GM12801 (cell line): ENCODE measurements around the gene TAS2R39.

ENCODE experiments used
- TF ChIP-seq, protein P1 (sequence below): IDR thresholded peaks from one replicate; pipeline ENCODE4 v1.5.1; 2011; ENCODE audit warnings: control low read depth; ENCODE audit not compliant: insufficient read length; ENCODE audit errors: extremely low read depth

Gene TAS2R39

DNA sequence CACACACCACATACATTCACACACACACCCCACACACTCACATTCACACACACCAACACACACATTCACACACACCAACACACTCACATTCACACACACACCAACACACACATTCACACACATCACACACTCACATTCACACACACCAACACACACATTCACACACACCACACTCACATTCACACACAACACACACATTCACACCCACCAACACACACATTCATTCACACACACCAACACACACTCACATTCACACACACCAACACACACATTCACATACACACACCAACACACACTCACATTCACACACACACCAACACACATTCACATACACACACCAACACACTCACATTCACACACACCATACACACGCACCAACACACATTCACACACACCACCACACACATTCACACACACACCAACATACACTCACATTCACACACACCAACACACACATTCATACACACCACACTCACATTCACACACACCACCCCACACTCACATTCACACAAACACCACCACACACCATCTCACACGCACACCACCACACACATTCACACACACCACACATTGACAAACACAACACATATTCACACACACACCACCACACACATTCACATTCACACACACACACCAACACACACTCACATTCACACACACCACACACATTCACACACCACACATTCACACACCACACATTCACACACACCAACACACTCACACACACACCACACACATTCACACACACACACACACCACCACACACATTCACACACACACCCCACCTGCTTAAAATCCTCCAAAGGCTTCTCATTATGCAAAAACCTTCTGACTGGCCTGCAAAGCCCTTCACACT lies 47.6 kb downstream of the TAS2R39 start:
- TF ChIP-seq, protein P1, sequence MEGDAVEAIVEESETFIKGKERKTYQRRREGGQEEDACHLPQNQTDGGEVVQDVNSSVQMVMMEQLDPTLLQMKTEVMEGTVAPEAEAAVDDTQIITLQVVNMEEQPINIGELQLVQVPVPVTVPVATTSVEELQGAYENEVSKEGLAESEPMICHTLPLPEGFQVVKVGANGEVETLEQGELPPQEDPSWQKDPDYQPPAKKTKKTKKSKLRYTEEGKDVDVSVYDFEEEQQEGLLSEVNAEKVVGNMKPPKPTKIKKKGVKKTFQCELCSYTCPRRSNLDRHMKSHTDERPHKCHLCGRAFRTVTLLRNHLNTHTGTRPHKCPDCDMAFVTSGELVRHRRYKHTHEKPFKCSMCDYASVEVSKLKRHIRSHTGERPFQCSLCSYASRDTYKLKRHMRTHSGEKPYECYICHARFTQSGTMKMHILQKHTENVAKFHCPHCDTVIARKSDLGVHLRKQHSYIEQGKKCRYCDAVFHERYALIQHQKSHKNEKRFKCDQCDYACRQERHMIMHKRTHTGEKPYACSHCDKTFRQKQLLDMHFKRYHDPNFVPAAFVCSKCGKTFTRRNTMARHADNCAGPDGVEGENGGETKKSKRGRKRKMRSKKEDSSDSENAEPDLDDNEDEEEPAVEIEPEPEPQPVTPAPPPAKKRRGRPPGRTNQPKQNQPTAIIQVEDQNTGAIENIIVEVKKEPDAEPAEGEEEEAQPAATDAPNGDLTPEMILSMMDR: no peak
